ENCODE data around the gene GRM2. TPM values are rescaled to one million over a fixed set of nuclear protein-coding genes. Genes with fewer than 3 reads are reported as not detected.
A peak's percentile ranks its signal among the peaks of the same experiment; 100 is the strongest.

Gene GRM2
- total RNA-seq, 1 experiment from 2014 or later = 1.9 TPM

- Histone ChIP-seq H3K4me2 (ENCODE audit: insufficient read depth, insufficient read length, low read length) (no peak overlapping the region), H2BK15ac (ENCODE audit: low read depth, low read length) (no peak overlapping the region), H3K56ac (ENCODE audit: insufficient read length, low read depth, low read length) (no peak overlapping the region), H4K8ac (replicated peaks; ENCODE audit: insufficient read length, low read depth, low read length) (no peak overlapping the region), H2BK120ac (ENCODE audit: low read depth, low read length, poor library complexity, severe bottlenecking) (no peak overlapping the region), H3K79me1 (ENCODE audit: insufficient read depth, low read depth, low read length, poor library complexity, severe bottlenecking) (no peaks in the 10 kb centered on the region), H3T11ph (ENCODE audit: low read length) (no peak overlapping the region), H3K27ac (ENCODE audit: insufficient read length, low read depth, low read length) (no peak overlapping the region), H3K23me2 (ENCODE audit: insufficient read length, low read depth, low read length, poor library complexity, severe bottlenecking) (peaks cover 8% of the 10 kb centered on the region), H4K91ac (ENCODE audit: insufficient read length, low read depth, low read length) (no peak overlapping the region), H3K4me1 (ENCODE audit: insufficient read depth, low read length) (0 out of 2 replicates have a peak, but pooled peaks cover 2% of the 10 kb centered on the region), H3K4ac (ENCODE audit: low read depth, low read length) (no peak overlapping the region), H3K23ac (ENCODE audit: insufficient read length, low read depth, low read length) (no peak overlapping the region), H4K5ac (ENCODE audit: insufficient read length, low read depth, low read length) (no peak overlapping the region), H2BK5ac (ENCODE audit: insufficient read length, low read length) (no peak overlapping the region), H3K18ac (ENCODE audit: insufficient read length, low read depth, low read length) (no peak overlapping the region), H3K14ac (ENCODE audit: insufficient read depth, low read length) (no peak overlapping the region), H4K20me1 (ENCODE audit: control insufficient read depth, insufficient read depth, insufficient read length) (no peaks in the 10 kb centered on the region), H3K9ac (ENCODE audit: extremely low read depth, insufficient read length, low read length) (no peak overlapping the region), H3K9me3 (ENCODE audit: control insufficient read depth, low read depth, low read length) (no peaks in the 10 kb centered on the region), H2AK5ac (ENCODE audit: insufficient read length, low read length) (no peak overlapping the region), H2BK20ac (ENCODE audit: low read depth, low read length, poor library complexity, severe bottlenecking) (no peak overlapping the region), H3K79me2 (ENCODE audit: insufficient read depth, low read length) (no peaks in the 10 kb centered on the region), H2BK12ac (ENCODE audit: insufficient read length, low read depth, low read length) (no peak overlapping the region), H2AFZ (ENCODE audit: low read length) (no peak overlapping the region), H3K27me3 (ENCODE audit: insufficient read depth, low read length) (no peaks in the 10 kb centered on the region)
- H3K4me3 Mint-ChIP-seq = peak overlapping the region; percentile 36; a peak in 4 of 5 replicates
- DNase-seq = peak; percentile 95
- peaks cover 7% of the 10 kb centered on the region for H3K27me3 Mint-ChIP-seq (ENCODE audit: low read depth)
- TF ChIP-seq, protein P1, sequence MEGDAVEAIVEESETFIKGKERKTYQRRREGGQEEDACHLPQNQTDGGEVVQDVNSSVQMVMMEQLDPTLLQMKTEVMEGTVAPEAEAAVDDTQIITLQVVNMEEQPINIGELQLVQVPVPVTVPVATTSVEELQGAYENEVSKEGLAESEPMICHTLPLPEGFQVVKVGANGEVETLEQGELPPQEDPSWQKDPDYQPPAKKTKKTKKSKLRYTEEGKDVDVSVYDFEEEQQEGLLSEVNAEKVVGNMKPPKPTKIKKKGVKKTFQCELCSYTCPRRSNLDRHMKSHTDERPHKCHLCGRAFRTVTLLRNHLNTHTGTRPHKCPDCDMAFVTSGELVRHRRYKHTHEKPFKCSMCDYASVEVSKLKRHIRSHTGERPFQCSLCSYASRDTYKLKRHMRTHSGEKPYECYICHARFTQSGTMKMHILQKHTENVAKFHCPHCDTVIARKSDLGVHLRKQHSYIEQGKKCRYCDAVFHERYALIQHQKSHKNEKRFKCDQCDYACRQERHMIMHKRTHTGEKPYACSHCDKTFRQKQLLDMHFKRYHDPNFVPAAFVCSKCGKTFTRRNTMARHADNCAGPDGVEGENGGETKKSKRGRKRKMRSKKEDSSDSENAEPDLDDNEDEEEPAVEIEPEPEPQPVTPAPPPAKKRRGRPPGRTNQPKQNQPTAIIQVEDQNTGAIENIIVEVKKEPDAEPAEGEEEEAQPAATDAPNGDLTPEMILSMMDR (conservative IDR thresholded peaks at IDR 0.05) = peak; percentile 97
- WGBS (ENCODE audit: extremely low coverage, insufficient read length, low lambda C conversion rate) = no CpG with 5 or more reads among the region's 9 CpGs
- H3K27ac Mint-ChIP-seq = peak overlapping the region in 2 of 3 experiments; percentile 40 to 96; a peak in 4 of 7 replicates
- H3K4me1 Mint-ChIP-seq = peaks cover 33 to 35% of the 10 kb centered on the region in 2 experiments
- H3K36me3 Mint-ChIP-seq (ENCODE audit: insufficient read depth in 1 of 3, low read depth in 3 of 3) = peaks cover 0 to 6% (median 5%) of the 10 kb centered on the region in 3 experiments; a peak in 4 of 7 replicates
- H3K9me3 Mint-ChIP-seq = no peaks in the 10 kb centered on the region
These were observed 37.4 kb upstream of the GRM2 start for GRCh38 chr3:51669241-51670052.
